ENCODE measurements around the gene CELSR1.
"Not testable (repeated sequence)": the region's sequence is repeated elsewhere in the genome, so short reads cannot be mapped to it uniquely, and the experiment has no call there.

Gene CELSR1

DNA sequence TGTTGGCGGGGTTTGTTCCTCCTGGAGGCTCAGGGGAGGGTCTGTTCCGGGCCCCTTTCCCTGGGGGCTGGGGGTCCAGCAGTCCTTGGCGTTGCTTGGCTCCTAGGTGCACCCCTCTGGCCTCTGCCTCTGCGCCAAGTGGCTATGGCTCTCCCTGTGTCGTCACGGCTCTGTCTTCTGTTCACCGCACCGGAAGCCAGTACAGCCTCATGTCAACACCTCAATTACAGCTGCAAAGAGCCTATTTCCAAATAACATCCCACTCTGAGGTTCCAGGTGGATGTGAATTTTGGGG is 64.8 kb downstream of the CELSR1 start:
- H4K20me1 ChIP-seq (ENCODE audit: insufficient read depth, low read length): no peaks in the 10 kb centered on the region
- H3K27ac ChIP-seq (ENCODE audit: low read length): no peak overlapping the region
- no peak overlapping the region for H3K4me2 ChIP-seq (ENCODE audit: low read length)
- no peaks in the 10 kb centered on the region for H3K79me2 ChIP-seq (ENCODE audit: low read length)
- H3K4me3 ChIP-seq (ENCODE audit: low read length): no peak overlapping the region
- TF ChIP-seq EZH2phosphoT487 (IDR thresholded peaks at IDR 0.05; ENCODE audit: low read depth) (no peak), CTCF (IDR thresholded peaks at IDR 0.05; ENCODE audit: low read depth, low read length) (no peak)
- H3K27me3 ChIP-seq (ENCODE audit: low read depth, low read length): peaks cover 22% of the 10 kb centered on the region
- no peak overlapping the region for H2AFZ ChIP-seq (ENCODE audit: low read depth, low read length)
- no peak overlapping the region for H3K9ac ChIP-seq (ENCODE audit: low read length)
- no peaks in the 10 kb centered on the region for H3K4me1 ChIP-seq (ENCODE audit: low read length)
- no peaks in the 10 kb centered on the region for H3K36me3 ChIP-seq (replicated peaks; ENCODE audit: low read depth, low read length)
- H3K9me3 ChIP-seq (ENCODE audit: insufficient read depth, low read length): no peaks in the 10 kb centered on the region; the same call in 1 of the 2 replicates

DNA sequence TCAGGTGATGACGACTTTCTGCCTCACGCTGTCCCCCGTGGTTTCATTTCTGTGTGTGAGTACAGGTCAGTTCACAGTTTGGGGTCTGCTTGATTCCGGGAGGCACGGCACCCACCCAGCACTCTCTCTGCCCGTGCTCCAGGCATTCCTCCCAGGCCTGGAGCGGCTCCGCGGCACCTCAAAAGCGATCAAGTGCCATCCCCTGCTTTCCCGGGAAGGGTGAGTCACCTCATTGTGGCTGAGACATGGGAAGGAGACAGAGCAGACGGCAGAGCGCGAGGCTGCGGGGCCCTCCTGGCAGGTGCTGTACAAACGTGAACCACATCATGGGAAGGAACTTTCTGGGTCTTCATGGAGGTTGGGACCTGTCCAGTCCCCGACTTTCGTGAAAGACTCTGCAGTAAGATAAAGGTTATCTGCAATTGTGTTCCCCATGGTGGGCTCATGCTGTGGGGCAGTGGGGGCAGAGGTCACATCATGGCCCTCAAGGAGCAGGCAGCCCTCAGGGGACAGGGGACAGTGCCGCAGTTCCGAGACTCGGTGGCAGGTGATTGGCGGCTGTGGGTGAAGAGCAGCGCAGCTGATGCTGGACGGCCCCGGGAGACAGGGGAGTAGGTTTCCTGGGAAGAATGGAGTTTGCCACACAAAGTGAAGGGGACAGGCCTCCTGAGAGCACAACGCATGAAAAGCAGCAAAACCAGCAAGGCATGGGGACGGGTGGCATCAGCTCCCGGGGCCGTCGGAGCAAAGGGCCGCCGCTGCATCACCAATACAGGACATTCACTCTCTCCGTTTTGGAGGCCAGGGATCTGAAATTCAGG is 65.3 kb downstream of the CELSR1 start:
- no peak for TF ChIP-seq EZH2phosphoT487 (IDR thresholded peaks at IDR 0.05; ENCODE audit: low read depth)
- TF ChIP-seq CTCF (IDR thresholded peaks at IDR 0.05; ENCODE audit: low read depth, low read length): no peak

DNA sequence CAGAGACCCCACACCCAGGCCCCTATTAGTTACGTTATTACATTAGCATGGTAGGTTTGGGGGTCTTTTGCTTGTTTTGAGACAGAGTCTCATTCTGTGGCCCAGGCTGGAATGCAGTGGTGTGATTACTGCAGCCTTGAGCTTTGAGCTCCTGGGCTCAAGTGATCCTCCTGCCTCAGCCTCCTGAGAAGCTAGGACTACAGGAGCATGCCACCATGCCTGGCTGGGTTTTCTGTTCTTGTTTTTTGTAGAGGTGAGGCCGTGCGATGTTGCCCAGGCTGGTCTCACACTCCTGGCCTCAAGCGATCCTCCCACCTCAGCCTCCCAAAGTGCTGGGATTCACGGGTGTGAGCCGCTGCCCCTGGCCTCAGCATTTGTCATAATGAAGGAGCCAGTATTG is 66.1 kb downstream of the CELSR1 start:
- peaks cover 16% of the 10 kb centered on the region for H3K27me3 ChIP-seq (ENCODE audit: low read depth, low read length)
- H3K4me1 ChIP-seq (ENCODE audit: low read length); H3K9ac ChIP-seq (ENCODE audit: low read length); H3K27ac ChIP-seq (ENCODE audit: low read length); H3K4me2 ChIP-seq (ENCODE audit: low read length); H2AFZ ChIP-seq (ENCODE audit: low read depth, low read length); H3K4me3 ChIP-seq (ENCODE audit: low read length); H4K20me1 ChIP-seq (ENCODE audit: insufficient read depth, low read length); H3K79me2 ChIP-seq (ENCODE audit: low read length); H3K36me3 ChIP-seq (replicated peaks; ENCODE audit: low read depth, low read length); H3K9me3 ChIP-seq (ENCODE audit: insufficient read depth, low read length): not testable (repeated sequence)

More for the DNA sequence above, 65.3 kb downstream of the CELSR1 start:
- Histone ChIP-seq H2AFZ (ENCODE audit: low read depth, low read length) (no peak overlapping the region), H3K9ac (ENCODE audit: low read length) (no peak overlapping the region), H4K20me1 (ENCODE audit: insufficient read depth, low read length) (no peaks in the 10 kb centered on the region), H3K27ac (ENCODE audit: low read length) (no peak overlapping the region), H3K36me3 (replicated peaks; ENCODE audit: low read depth, low read length) (no peaks in the 10 kb centered on the region), H3K4me1 (ENCODE audit: low read length) (no peaks in the 10 kb centered on the region), H3K27me3 (ENCODE audit: low read depth, low read length) (peaks cover 20% of the 10 kb centered on the region), H3K4me3 (ENCODE audit: low read length) (no peak overlapping the region), H3K4me2 (ENCODE audit: low read length) (no peak overlapping the region), H3K9me3 (ENCODE audit: insufficient read depth, low read length) (no peaks in the 10 kb centered on the region; the same call in 1 of the 2 replicates), H3K79me2 (ENCODE audit: low read length) (no peaks in the 10 kb centered on the region)

GRCh38 chr22:46469711-46470110 is 67.7 kb downstream of the CELSR1 start:
- H3K9me3 ChIP-seq (ENCODE audit: insufficient read depth, low read length): no peaks in the 10 kb centered on the region
- peaks cover 3% of the 10 kb centered on the region for H3K27me3 ChIP-seq (ENCODE audit: low read depth, low read length)
- no peak overlapping the region for H2AFZ ChIP-seq (ENCODE audit: low read depth, low read length)
- no peak overlapping the region for H3K4me2 ChIP-seq (ENCODE audit: low read length)
- no peaks in the 10 kb centered on the region for H3K79me2 ChIP-seq (ENCODE audit: low read length)
- H4K20me1 ChIP-seq (ENCODE audit: insufficient read depth, low read length): no peaks in the 10 kb centered on the region
- no peak overlapping the region for H3K27ac ChIP-seq (ENCODE audit: low read length)
- H3K4me3 ChIP-seq (ENCODE audit: low read length): no peak overlapping the region
- no peaks in the 10 kb centered on the region for H3K36me3 ChIP-seq (replicated peaks; ENCODE audit: low read depth, low read length)
- H3K9ac ChIP-seq (ENCODE audit: low read length): no peak overlapping the region
- TF ChIP-seq CTCF (IDR thresholded peaks at IDR 0.05; ENCODE audit: low read depth, low read length): no peak
- TF ChIP-seq EZH2phosphoT487 (IDR thresholded peaks at IDR 0.05; ENCODE audit: low read depth): no peak
- no peaks in the 10 kb centered on the region for H3K4me1 ChIP-seq (ENCODE audit: low read length)

Data from OCI-LY3 (cell line).